ENCODE results near the gene TNRC6B.

TNRC6B gene

DNA sequence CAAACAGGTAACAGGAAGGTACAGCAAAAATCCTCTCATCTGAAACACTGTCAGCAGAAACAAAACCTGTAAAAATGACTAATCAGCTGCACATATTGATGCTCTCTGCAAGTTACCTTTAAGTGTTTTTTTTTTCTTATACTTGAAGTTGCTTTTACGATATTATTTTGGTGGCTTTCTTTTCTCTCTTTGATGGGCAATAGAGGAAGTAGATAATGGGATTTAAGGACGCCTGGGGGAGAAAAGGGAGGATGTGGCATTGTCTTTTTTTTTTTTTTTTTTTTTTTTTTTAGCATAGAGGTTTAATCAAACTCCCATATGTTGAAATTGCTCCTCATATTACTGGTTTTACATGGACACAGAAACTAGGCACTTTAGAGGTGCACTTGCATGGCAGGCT is 157.2 kb downstream of the TNRC6B start:
- no peaks in the 10 kb centered on the region for H3K27me3 ChIP-seq (ENCODE audit: control insufficient read depth in 5 of 5, insufficient read depth in 4 of 5, low read length in 5 of 5)
- H3K4me1 ChIP-seq (ENCODE audit: control insufficient read depth in 5 of 5, insufficient read depth in 5 of 5, low read length in 5 of 5): peaks cover 0 to 11% (median 0%) of the 10 kb centered on the region in 5 donors
- no peak overlapping the region for H3K9ac ChIP-seq (ENCODE audit: low read length in 5 of 5)
- H3K9me3 ChIP-seq (ENCODE audit: control insufficient read depth in 5 of 5, low read length in 5 of 5): no peaks in the 10 kb centered on the region
- no peak overlapping the region for H3K4me3 ChIP-seq (ENCODE audit: low read depth in 1 of 5, low read length in 5 of 5)
- H3K27ac ChIP-seq (ENCODE audit: low read depth, low read length): no peak overlapping the region
- H3K36me3 ChIP-seq (ENCODE audit: control insufficient read depth in 5 of 5, insufficient read depth in 5 of 5, low read length in 5 of 5): peaks cover 0 to 14% (median 12%) of the 10 kb centered on the region in 5 donors

- Histone ChIP-seq H3K9me3 (ENCODE audit: control insufficient read depth in 5 of 5, low read length in 5 of 5) (no peaks in the 10 kb centered on the region), H3K36me3 (ENCODE audit: control insufficient read depth in 5 of 5, insufficient read depth in 5 of 5, low read length in 5 of 5) (peaks cover 0 to 14% (median 10%) of the 10 kb centered on the region in 5 donors), H3K27me3 (ENCODE audit: control insufficient read depth in 5 of 5, insufficient read depth in 4 of 5, low read length in 5 of 5) (no peaks in the 10 kb centered on the region), H3K9ac (ENCODE audit: low read length in 5 of 5) (no peak overlapping the region), H3K4me1 (ENCODE audit: control insufficient read depth in 5 of 5, insufficient read depth in 5 of 5, low read length in 5 of 5) (peaks cover 0 to 7% (median 0%) of the 10 kb centered on the region in 5 donors), H3K4me3 (ENCODE audit: low read depth in 1 of 5, low read length in 5 of 5) (no peak overlapping the region), H3K27ac (ENCODE audit: low read depth, low read length) (no peak overlapping the region)
Observed at GRCh38 chr22:40335358-40335757, 157.6 kb downstream of the TNRC6B start.

- Histone ChIP-seq H3K9me3 (ENCODE audit: control insufficient read depth in 5 of 5, low read length in 5 of 5) (no peaks in the 10 kb centered on the region), H3K27ac (ENCODE audit: low read depth, low read length) (no peak overlapping the region), H3K27me3 (ENCODE audit: control insufficient read depth in 5 of 5, insufficient read depth in 4 of 5, low read length in 5 of 5) (no peaks in the 10 kb centered on the region), H3K36me3 (ENCODE audit: control insufficient read depth in 5 of 5, insufficient read depth in 5 of 5, low read length in 5 of 5) (no peaks in the 10 kb centered on the region), H3K4me1 (ENCODE audit: control insufficient read depth in 5 of 5, insufficient read depth in 5 of 5, low read length in 5 of 5) (no peaks in the 10 kb centered on the region), H3K9ac (ENCODE audit: low read length in 5 of 5) (no peak overlapping the region), H3K4me3 (ENCODE audit: low read depth in 1 of 5, low read length in 5 of 5) (no peak overlapping the region)
Observed at GRCh38 chr22:40340044-40340443, 162.3 kb downstream of the TNRC6B start.

GRCh38 chr22:40341604-40342003 is 163.9 kb downstream of the TNRC6B start:
- peaks cover 0 to 8% (median 5%) of the 10 kb centered on the region in 5 donors for H3K4me1 ChIP-seq (ENCODE audit: control insufficient read depth in 5 of 5, insufficient read depth in 5 of 5, low read length in 5 of 5)
- no peaks in the 10 kb centered on the region for H3K9me3 ChIP-seq (ENCODE audit: control insufficient read depth in 5 of 5, low read length in 5 of 5)
- H3K36me3 ChIP-seq (ENCODE audit: control insufficient read depth in 5 of 5, insufficient read depth in 5 of 5, low read length in 5 of 5): no peaks in the 10 kb centered on the region
- H3K27me3 ChIP-seq (ENCODE audit: control insufficient read depth in 5 of 5, insufficient read depth in 4 of 5, low read length in 5 of 5): no peaks in the 10 kb centered on the region
- no peak overlapping the region for H3K27ac ChIP-seq (ENCODE audit: low read depth, low read length)
- H3K4me3 ChIP-seq (ENCODE audit: low read depth in 1 of 5, low read length in 5 of 5): no peak overlapping the region
- H3K9ac ChIP-seq (ENCODE audit: low read length in 5 of 5): no peak overlapping the region

DNA sequence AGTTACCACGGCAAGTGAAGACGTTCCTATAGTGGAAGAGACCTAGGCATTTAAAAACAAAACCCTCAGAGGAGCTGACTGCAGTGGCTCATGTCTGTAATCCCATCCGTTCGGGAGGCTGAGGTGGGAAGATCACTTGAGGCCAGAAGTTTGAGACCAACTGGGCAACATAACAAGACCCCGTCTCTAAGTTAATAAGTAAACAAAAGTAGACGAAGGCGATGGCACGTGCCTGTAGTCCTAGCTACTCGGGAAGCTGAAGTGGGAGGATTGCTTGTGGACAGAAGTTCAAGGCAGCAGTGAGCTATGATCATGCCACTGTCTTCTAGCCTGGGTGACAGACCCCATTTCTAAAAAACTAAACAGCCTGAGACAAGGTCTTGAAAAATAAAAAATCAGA is 164.8 kb downstream of the TNRC6B start:
- no peak overlapping the region for H3K9ac ChIP-seq (ENCODE audit: low read length in 5 of 5)
- H3K36me3 ChIP-seq (ENCODE audit: control insufficient read depth in 5 of 5, insufficient read depth in 5 of 5, low read length in 5 of 5): no peaks in the 10 kb centered on the region
- no peak overlapping the region for H3K27ac ChIP-seq (ENCODE audit: low read depth, low read length)
- H3K27me3 ChIP-seq (ENCODE audit: control insufficient read depth in 5 of 5, insufficient read depth in 4 of 5, low read length in 5 of 5): no peaks in the 10 kb centered on the region
- H3K4me3 ChIP-seq (ENCODE audit: low read depth in 1 of 5, low read length in 5 of 5): no peak overlapping the region
- H3K9me3 ChIP-seq (ENCODE audit: control insufficient read depth in 5 of 5, low read length in 5 of 5): no peaks in the 10 kb centered on the region
- peaks cover 0 to 17% (median 14%) of the 10 kb centered on the region in 5 donors for H3K4me1 ChIP-seq (ENCODE audit: control insufficient read depth in 5 of 5, insufficient read depth in 5 of 5, low read length in 5 of 5)

DNA sequence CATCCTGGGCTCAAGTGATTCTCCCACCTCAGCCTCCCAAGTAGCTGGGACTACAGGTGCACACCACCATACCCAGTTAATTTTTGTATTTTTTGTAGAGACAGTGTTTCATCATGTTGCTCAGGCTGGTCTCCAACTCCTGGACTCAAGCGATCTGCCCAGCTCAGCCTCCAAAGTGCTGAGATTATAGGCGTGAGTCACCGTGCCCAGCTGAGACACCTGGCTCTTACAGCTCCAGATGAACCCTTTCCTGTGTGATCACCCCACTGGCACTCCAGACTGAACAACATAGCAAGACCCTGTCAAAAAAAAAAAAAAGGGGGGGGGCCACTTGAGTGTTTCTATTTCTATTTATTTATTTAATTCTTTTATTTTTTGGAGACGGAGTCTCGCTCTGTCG is 167.5 kb downstream of the TNRC6B start:
- Histone ChIP-seq H3K9me3 (ENCODE audit: control insufficient read depth in 5 of 5, low read length in 5 of 5) (no peaks in the 10 kb centered on the region), H3K27me3 (ENCODE audit: control insufficient read depth in 5 of 5, insufficient read depth in 4 of 5, low read length in 5 of 5) (no peaks in the 10 kb centered on the region), H3K9ac (ENCODE audit: low read length in 5 of 5) (no peak overlapping the region), H3K4me1 (ENCODE audit: control insufficient read depth in 5 of 5, insufficient read depth in 5 of 5, low read length in 5 of 5) (peaks cover 2 to 26% (median 23%) of the 10 kb centered on the region in 5 donors), H3K36me3 (ENCODE audit: control insufficient read depth in 5 of 5, insufficient read depth in 5 of 5, low read length in 5 of 5) (peaks cover 3 to 10% (median 4%) of the 10 kb centered on the region in 5 donors), H3K27ac (ENCODE audit: low read depth, low read length) (no peak overlapping the region), H3K4me3 (ENCODE audit: low read depth in 1 of 5, low read length in 5 of 5) (peak overlapping the region in 3 of 5 donors; percentile 93 to 97 (median 96))

DNA sequence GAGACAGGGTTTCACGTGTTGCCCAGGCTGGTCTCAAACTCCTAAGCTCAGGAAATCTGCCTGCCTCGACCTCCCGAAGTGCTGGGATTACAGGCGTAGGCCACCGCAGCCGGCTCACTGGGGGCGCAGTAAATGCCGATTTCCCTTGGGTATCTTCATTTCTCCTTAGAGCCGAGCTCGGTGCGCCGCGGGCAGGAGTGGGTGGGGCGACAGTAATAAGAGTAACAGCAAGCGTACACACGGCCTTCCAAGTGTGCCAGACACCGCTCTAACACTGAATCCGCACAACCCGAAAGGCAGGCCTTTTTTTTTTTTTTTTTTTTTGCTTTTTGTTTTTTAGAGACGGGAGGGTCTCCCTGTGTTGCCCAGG is 168.1 kb downstream of the TNRC6B start:
- H3K36me3 ChIP-seq (ENCODE audit: control insufficient read depth in 5 of 5, insufficient read depth in 5 of 5, low read length in 5 of 5): peaks cover 3 to 16% (median 7%) of the 10 kb centered on the region in 5 donors
- H3K4me3 ChIP-seq (ENCODE audit: low read depth in 1 of 5, low read length in 5 of 5): peak overlapping the region; percentile 68 to 97 (median 94)
- H3K27ac ChIP-seq (ENCODE audit: low read depth, low read length): peak overlapping the region; percentile 70
- H3K9me3 ChIP-seq (ENCODE audit: control insufficient read depth in 5 of 5, low read length in 5 of 5): no peaks in the 10 kb centered on the region
- H3K4me1 ChIP-seq (ENCODE audit: control insufficient read depth in 5 of 5, insufficient read depth in 5 of 5, low read length in 5 of 5): peaks cover 2 to 26% (median 23%) of the 10 kb centered on the region in 5 donors
- H3K9ac ChIP-seq (ENCODE audit: low read length in 5 of 5): peak overlapping the region; percentile 59 to 94 (median 85)
- H3K27me3 ChIP-seq (ENCODE audit: control insufficient read depth in 5 of 5, insufficient read depth in 4 of 5, low read length in 5 of 5): no peaks in the 10 kb centered on the region

DNA sequence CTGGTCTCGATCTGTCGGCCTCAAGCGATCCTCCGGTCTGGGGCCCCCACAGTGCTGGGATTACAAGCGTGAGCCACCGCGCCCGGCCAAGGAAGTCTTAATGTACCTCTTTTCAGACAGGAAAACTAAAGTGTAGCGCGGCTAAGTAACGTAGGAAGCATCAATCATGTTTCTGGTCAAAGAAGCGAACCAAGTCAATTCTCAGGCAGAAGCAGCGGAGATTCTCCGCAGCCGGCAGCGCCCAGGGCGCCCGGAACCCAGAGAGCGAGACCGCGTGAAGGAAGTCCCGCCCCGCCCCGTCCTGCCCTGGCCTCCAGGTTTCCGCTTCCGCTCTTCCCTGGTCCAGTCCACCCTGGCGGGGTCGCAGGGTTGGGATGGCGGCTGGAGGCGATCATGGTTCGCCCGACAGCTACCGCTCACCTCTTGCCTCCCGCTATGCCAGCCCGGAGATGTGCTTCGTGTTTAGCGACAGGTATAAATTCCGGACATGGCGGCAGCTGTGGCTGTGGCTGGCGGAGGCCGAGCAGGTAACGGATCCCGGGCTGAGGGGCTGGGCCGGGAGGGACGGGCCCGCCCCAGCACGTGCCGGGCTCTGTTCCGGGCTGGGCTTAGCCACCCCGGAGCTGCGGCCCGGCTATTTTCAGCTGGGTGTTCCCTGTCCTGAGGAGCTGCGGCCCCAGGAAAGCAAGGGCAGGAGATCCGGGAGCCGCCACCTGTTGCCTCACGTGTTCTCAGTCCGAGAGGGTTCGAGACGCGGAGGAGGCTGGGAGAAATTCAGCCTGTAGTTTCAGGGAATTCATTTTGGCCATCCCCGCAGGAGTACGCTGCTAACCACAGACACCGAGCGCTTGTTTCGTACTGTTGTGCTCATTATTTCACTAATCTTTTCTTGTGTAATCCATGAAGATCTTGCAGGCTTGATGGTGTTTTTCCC is 168.7 kb downstream of the TNRC6B start, which contains the start of gene ADSL:
Gene ADSL, plus strand, starts transcription at position 316 of the 934 bp plus-strand sequence. Its CDS starts 59 bp downstream, at position 375.
- Histone ChIP-seq H3K9ac (ENCODE audit: low read length in 5 of 5) (peak within 1 kb of the TSS; percentile 59 to 94 (median 85)), H3K36me3 (ENCODE audit: control insufficient read depth in 5 of 5, insufficient read depth in 5 of 5, low read length in 5 of 5) (peaks cover 3 to 20% (median 10%) of the 10 kb centered on the region in 5 donors), H3K4me1 (ENCODE audit: control insufficient read depth in 5 of 5, insufficient read depth in 5 of 5, low read length in 5 of 5) (peaks cover 2 to 26% (median 23%) of the 10 kb centered on the region in 5 donors)

GRCh38 chr22:40347300-40347699 is 169.6 kb downstream of the TNRC6B start:
- Histone ChIP-seq H3K9ac (ENCODE audit: low read length in 5 of 5) (peak overlapping the region; percentile 48 to 94 (median 85)), H3K4me1 (ENCODE audit: control insufficient read depth in 5 of 5, insufficient read depth in 5 of 5, low read length in 5 of 5) (peaks cover 2 to 26% (median 23%) of the 10 kb centered on the region in 5 donors), H3K9me3 (ENCODE audit: control insufficient read depth in 5 of 5, low read length in 5 of 5) (no peaks in the 10 kb centered on the region), H3K36me3 (ENCODE audit: control insufficient read depth in 5 of 5, insufficient read depth in 5 of 5, low read length in 5 of 5) (peaks cover 3 to 27% (median 13%) of the 10 kb centered on the region in 5 donors), H3K4me3 (ENCODE audit: low read depth in 1 of 5, low read length in 5 of 5) (peak overlapping the region; percentile 88 to 97 (median 94)), H3K27ac (ENCODE audit: low read depth, low read length) (peak overlapping the region; percentile 70), H3K27me3 (ENCODE audit: control insufficient read depth in 5 of 5, insufficient read depth in 4 of 5, low read length in 5 of 5) (no peaks in the 10 kb centered on the region)

More for the DNA sequence above, 168.7 kb downstream of the TNRC6B start, which contains the start of gene ADSL:
- H3K27ac ChIP-seq (ENCODE audit: low read depth, low read length): peak within 1 kb of the TSS; percentile 70
- H3K27me3 ChIP-seq (ENCODE audit: control insufficient read depth in 5 of 5, insufficient read depth in 4 of 5, low read length in 5 of 5): no peaks in the 10 kb centered on the region
- H3K9me3 ChIP-seq (ENCODE audit: control insufficient read depth in 5 of 5, low read length in 5 of 5): no peaks in the 10 kb centered on the region
- H3K4me3 ChIP-seq (ENCODE audit: low read depth in 1 of 5, low read length in 5 of 5): peak within 1 kb of the TSS; percentile 88 to 97 (median 94)

All from subcutaneous abdominal adipose tissue (tissue), 5 donors.